GM21576 (cell line): ENCODE results near the gene COQ10A.

Experiments used
- ATAC-seq: cut with Tn5 transposase; IDR thresholded peaks from one replicate; pipeline ENCODE4 v1.9.1; 2021; ENCODE audit warnings: mild to moderate bottlenecking, moderate library complexity; ENCODE audit not compliant: unreplicated experiment

COQ10A gene

GRCh38 chr12:56308714-56309113, 42.0 kb downstream of the COQ10A start:
- no peak for ATAC-seq

GRCh38 chr12:56311003-56311402, 44.3 kb downstream of the COQ10A start:
- ATAC-seq, result no peak

GRCh38 chr12:56315249-56315621, 48.5 kb downstream of the COQ10A start:
- no peak for ATAC-seq

GRCh38 chr12:56315622-56316473, 49.1 kb downstream of the COQ10A start, which contains the start of gene CNPY2:
TSS of gene CNPY2 (minus strand) at chr12:56315988. CDS start at chr12:56315217, 771 bp downstream.
- peak; percentile 88 for ATAC-seq

DNA sequence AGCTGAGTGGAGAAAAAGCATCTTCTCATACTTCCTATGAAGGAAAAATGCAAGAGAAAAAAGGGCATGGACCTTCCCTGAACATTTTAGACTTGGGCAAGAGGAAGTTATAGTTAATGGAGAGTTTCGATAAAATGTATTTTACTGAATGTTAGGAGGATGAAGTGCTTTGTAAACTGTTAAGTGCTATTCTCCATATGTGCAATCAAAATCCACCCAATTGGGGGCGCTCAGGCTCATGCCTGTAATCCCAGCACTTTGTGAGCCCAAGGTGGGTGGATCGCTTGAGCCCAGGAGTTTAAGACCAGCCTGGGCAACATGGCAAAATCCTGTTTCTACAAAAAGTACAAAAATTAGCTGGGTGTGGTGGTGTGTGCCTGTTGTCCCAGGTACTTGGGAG, 50.9 kb downstream of the COQ10A start:
- ATAC-seq, result no peak
